Skeletal muscle satellite cell (primary cell): ENCODE data around the gene CMTM5.

Experiments used
- H3K27me3 ChIP-seq: 2 replicates; pipeline ENCODE4 v1.7.0; 2013; ENCODE audit warnings: low read length; ENCODE audit not compliant: control insufficient read depth, insufficient read depth
- H3K36me3 ChIP-seq: 2 replicates; pipeline ENCODE4 v1.7.0; 2013; ENCODE audit warnings: mild to moderate bottlenecking, control low read depth, low read length; ENCODE audit not compliant: insufficient read depth
- H3K4me1 ChIP-seq: 2 replicates; pipeline ENCODE4 v1.7.0; 2013; ENCODE audit warnings: low read length; ENCODE audit not compliant: control insufficient read depth, insufficient read depth
- H3K4me2 ChIP-seq: 2 replicates; pipeline ENCODE4 v1.7.0; 2013; ENCODE audit warnings: mild to moderate bottlenecking, low read length
- H3K4me3 ChIP-seq: 2 replicates; pipeline ENCODE4 v1.7.0; 2013; ENCODE audit warnings: low read length
- H3K9ac ChIP-seq: 2 replicates; pipeline ENCODE4 v1.7.0; 2013; ENCODE audit warnings: mild to moderate bottlenecking, low read depth, low read length, moderate library complexity
- H3K9me3 ChIP-seq: replicated peaks from 2 replicates; pipeline ENCODE4 v1.7.0; 2013; ENCODE audit warnings: mild to moderate bottlenecking, control low read depth, low read length

The CMTM5 gene

DNA sequence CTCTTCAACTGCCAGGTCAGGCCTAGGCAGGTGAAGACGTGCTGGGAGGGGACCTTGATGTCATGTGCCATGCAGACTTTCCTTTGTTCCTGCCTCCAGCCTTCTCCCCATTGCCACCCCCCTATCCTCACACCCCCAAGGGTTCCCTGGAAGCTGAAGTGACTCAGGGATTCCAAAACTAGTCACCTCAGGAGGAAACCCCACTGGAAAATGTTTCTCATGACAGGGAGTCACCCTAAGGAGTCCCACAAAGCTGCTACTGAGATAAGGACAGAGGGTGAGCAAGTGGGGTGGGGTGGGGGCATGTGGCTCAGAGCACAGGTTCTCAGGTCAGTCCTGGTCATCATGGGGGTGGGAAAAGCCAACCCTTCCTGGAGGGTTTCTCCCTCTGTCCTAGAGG is 6.6 kb upstream of the CMTM5 start:
- Histone ChIP-seq H3K4me2 (no peak overlapping the region), H3K9ac (no peak overlapping the region), H3K9me3 (no peaks in the 10 kb centered on the region), H3K27me3 (peaks cover 59% of the 10 kb centered on the region), H3K36me3 (no peaks in the 10 kb centered on the region), H3K4me3 (no peak overlapping the region), H3K4me1 (no peaks in the 10 kb centered on the region)

DNA sequence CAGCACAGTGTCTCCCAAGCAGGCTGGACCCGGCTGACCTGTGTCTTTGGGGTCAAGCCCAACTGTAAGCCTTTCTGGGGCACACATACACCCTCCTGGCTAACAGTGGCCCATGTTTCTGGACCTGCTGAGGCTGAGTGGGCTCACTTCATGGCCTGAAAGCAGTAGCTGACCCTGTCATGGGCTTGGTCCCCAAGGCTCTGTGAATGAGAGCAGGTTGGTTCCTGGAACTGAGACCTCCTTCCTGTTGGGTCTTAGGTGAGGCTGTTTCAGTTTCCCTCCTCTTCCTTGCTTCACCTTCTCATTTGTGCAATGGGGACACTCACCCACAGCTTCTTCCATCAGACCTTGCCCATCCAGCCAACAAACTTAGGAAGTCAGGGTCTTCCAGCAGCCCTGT is 5.0 kb upstream of the CMTM5 start:
- H3K4me2 ChIP-seq: no peak overlapping the region
- no peaks in the 10 kb centered on the region for H3K4me1 ChIP-seq
- H3K9ac ChIP-seq: no peak overlapping the region
- H3K36me3 ChIP-seq: no peaks in the 10 kb centered on the region
- H3K9me3 ChIP-seq: no peaks in the 10 kb centered on the region
- H3K27me3 ChIP-seq: peaks cover 52% of the 10 kb centered on the region
- no peak overlapping the region for H3K4me3 ChIP-seq

DNA sequence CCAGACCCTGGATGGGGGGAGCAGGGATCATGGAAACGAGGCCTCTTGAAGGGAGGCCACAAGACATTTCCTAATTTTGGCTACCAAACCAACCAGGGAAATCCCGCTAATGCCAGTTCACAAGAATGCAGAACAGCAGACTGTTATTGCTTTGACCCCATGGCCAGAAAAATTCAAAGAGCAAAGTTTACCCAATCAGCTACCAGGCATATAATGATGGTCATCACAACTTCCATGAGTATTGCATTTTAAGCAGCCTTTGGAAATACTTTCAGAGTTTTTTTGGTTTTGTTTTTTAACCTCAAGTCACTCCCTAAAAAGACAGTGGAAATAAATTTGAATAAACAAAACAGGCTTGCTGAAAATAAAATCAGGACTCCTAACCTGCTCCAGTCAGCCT is 4.3 kb upstream of the CMTM5 start, which contains the start of gene IL25:
Gene IL25, plus strand, starts transcription at position 301 of the 400 bp plus-strand sequence.
- peaks cover 52% of the 10 kb centered on the region for H3K27me3 ChIP-seq
- no peak within 1 kb of the TSS for H3K4me3 ChIP-seq
- H3K36me3 ChIP-seq: no peaks in the 10 kb centered on the region
- no peak within 1 kb of the TSS for H3K9ac ChIP-seq
- H3K4me2 ChIP-seq: no peak within 1 kb of the TSS
- no peaks in the 10 kb centered on the region for H3K4me1 ChIP-seq
- no peaks in the 10 kb centered on the region for H3K9me3 ChIP-seq

DNA sequence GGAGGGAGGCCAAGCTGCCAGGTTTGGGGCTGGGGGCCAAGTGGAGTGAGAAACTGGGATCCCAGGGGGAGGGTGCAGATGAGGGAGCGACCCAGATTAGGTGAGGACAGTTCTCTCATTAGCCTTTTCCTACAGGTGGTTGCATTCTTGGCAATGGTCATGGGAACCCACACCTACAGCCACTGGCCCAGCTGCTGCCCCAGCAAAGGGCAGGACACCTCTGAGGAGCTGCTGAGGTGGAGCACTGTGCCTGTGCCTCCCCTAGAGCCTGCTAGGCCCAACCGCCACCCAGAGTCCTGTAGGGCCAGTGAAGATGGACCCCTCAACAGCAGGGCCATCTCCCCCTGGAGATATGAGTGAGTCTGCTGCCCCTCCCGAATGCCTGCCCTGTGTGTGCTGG is 3.8 kb upstream of the CMTM5 start:
- Histone ChIP-seq H3K4me1 (no peaks in the 10 kb centered on the region), H3K4me3 (no peak overlapping the region), H3K27me3 (peaks cover 52% of the 10 kb centered on the region), H3K4me2 (no peak overlapping the region), H3K9ac (no peak overlapping the region), H3K9me3 (no peaks in the 10 kb centered on the region), H3K36me3 (no peaks in the 10 kb centered on the region)

DNA sequence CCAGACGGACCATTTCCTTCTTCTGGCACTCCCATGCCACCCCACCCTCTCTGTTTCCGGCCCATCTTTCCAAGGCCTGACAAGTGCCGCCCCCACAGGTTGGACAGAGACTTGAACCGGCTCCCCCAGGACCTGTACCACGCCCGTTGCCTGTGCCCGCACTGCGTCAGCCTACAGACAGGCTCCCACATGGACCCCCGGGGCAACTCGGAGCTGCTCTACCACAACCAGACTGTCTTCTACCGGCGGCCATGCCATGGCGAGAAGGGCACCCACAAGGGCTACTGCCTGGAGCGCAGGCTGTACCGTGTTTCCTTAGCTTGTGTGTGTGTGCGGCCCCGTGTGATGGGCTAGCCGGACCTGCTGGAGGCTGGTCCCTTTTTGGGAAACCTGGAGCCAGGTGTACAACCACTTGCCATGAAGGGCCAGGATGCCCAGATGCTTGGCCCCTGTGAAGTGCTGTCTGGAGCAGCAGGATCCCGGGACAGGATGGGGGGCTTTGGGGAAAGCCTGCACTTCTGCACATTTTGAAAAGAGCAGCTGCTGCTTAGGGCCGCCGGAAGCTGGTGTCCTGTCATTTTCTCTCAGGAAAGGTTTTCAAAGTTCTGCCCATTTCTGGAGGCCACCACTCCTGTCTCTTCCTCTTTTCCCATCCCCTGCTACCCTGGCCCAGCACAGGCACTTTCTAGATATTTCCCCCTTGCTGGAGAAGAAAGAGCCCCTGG is 1.2 kb upstream of the CMTM5 start:
- no peak overlapping the region for H3K4me2 ChIP-seq

DNA sequence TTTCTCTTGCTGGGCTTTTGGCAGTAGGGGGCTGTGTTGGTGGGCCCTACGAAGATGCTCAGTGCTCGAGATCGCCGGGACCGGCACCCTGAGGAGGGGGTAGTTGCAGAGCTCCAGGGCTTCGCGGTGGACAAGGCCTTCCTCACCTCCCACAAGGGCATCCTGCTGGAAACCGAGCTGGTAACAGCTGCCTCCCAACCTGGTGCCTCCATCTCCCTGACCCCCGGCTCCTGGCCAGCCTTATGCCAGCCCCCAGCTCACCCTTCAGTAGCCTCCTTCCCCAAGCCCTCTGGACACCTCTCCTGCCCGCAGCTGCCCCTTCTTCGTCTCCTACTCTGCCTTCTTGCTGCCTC is 328 bp downstream of the CMTM5 start:
- Histone ChIP-seq H3K4me2 (no peak overlapping the region), H3K4me1 (no peaks in the 10 kb centered on the region), H3K9me3 (no peaks in the 10 kb centered on the region), H3K36me3 (no peaks in the 10 kb centered on the region), H3K4me3 (no peak overlapping the region), H3K27me3 (peaks cover 51% of the 10 kb centered on the region), H3K9ac (no peak overlapping the region)

More for the DNA sequence above, 1.2 kb upstream of the CMTM5 start:
- Histone ChIP-seq H3K4me3 (no peak overlapping the region), H3K9me3 (no peaks in the 10 kb centered on the region), H3K4me1 (no peaks in the 10 kb centered on the region), H3K27me3 (peaks cover 50% of the 10 kb centered on the region), H3K36me3 (no peaks in the 10 kb centered on the region), H3K9ac (no peak overlapping the region)

DNA sequence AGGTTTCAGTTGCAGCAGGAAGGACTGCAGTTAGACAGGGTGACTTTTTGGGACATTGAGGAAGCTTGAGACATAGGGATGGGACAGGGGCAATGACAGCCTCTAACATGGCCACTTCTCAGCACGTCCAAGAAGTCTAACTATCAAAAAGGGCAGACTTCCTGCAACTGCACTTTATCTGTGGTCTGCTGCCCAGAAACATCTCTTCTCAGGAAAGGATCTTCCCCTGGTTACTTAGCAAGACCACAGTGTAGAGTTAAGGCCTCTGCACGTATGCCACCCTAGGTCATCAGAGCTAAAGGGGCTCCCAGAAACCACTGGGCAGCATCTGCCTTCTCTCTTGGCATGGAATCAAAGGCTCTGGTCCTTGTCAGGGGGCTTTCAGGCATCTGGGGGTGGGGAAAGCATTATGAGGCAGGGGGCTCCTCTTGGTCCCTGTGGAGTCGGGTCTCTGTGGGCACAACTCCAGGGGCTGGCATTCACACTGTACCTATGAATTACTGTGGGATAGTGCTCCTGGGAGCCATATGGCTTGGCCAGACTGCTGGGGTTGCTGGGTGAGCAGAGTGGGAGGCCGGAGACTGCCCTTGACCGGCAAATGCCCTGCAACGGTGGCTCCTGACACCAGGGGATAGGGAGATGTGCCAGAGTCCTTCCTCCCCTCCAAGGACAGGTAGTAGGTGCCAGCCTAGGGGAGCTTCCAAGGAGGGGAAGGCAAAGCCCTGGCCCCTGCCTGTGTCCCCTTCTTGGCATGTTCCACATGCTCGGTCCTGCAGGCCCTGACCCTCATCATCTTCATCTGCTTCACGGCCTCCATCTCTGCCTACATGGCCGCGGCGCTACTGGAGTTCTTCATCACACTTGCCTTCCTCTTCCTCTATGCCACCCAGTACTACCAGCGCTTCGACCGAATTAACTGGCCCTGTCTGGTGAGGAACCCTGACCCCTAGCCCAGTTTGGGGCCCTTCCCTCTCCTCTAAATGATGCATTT is 1.0 kb downstream of the CMTM5 start:
- H3K9me3 ChIP-seq: no peaks in the 10 kb centered on the region
- peaks cover 58% of the 10 kb centered on the region for H3K27me3 ChIP-seq
- no peak overlapping the region for H3K4me2 ChIP-seq
- H3K9ac ChIP-seq: no peak overlapping the region
- no peak overlapping the region for H3K4me3 ChIP-seq
- no peaks in the 10 kb centered on the region for H3K36me3 ChIP-seq
- no peaks in the 10 kb centered on the region for H3K4me1 ChIP-seq

DNA sequence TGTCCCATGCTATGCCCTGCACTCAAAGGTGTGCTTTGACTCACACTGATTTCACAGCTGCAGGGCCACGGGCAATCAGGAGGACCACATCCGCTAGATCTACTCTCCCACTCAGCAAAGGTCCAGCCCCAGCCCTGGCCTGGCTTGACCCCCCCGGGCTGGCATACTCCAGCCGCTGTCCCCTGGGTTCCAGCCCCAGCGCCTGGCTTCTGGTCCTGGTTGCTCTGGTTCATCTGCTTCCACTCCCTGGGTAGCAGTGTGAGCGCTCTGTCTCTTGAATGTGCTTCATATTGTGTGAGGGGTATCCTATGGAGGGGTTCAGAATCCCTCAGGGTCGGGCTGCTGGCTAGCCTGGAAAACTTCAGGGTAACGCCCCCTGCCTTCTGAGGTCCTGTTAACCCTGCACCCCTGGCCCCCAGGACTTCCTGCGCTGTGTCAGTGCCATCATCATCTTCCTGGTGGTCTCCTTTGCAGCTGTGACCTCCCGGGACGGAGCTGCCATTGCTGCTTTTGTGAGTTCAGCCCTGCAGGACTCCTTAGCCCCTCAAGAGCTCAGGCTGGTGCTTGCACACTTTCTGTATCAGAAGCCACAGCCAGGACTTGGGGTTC is 1.9 kb downstream of the CMTM5 start:
- no peak overlapping the region for H3K9ac ChIP-seq
- H3K27me3 ChIP-seq: peaks cover 58% of the 10 kb centered on the region

DNA sequence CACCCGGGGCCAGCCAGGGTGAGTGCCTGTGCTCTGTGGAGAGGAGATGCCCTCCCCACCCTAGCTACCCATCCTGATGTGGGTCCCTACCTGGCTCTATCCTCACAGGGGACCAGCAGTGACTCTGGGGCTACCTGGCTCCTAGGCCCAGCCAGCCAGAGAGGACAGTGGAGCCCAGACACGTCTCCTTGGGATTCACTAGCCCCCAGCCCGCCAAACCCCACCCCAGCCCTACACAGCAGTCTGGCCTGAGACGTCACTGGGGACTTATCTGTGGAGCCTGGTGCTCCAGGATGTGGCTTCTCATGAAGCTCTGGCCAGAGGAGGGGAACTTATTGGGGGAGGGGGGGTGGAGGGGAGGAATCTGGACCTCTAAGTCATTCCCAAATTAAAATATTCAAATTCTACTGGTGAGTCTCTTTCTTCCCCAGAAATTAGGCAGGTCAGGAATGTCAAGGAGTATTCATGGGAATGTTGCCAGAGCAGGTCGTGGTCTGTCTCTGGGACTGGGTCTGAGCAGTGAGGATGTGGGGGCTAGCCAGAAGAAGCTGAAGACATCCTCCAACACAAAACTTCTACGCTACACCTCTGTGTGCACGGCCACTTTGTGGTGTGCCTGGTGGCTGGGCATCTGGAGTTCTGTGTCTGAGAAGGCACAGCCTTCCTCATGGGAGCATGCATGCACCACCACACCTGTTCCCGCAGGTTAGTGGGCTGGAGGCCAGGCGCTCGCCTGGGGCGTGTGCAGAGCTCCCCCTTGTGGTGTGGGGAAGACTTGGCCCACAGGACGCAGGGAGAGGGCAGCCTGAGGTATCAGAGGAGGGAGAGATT is 2.7 kb downstream of the CMTM5 start:
- Histone ChIP-seq H3K27me3 (peaks cover 58% of the 10 kb centered on the region), H3K4me3 (no peak overlapping the region), H3K9me3 (no peaks in the 10 kb centered on the region), H3K9ac (no peak overlapping the region), H3K36me3 (no peaks in the 10 kb centered on the region), H3K4me1 (no peaks in the 10 kb centered on the region), H3K4me2 (no peak overlapping the region)

More for the DNA sequence above, 1.9 kb downstream of the CMTM5 start:
- Histone ChIP-seq H3K4me3 (no peak overlapping the region), H3K36me3 (no peaks in the 10 kb centered on the region), H3K4me2 (no peak overlapping the region), H3K4me1 (no peaks in the 10 kb centered on the region), H3K9me3 (no peaks in the 10 kb centered on the region)

DNA sequence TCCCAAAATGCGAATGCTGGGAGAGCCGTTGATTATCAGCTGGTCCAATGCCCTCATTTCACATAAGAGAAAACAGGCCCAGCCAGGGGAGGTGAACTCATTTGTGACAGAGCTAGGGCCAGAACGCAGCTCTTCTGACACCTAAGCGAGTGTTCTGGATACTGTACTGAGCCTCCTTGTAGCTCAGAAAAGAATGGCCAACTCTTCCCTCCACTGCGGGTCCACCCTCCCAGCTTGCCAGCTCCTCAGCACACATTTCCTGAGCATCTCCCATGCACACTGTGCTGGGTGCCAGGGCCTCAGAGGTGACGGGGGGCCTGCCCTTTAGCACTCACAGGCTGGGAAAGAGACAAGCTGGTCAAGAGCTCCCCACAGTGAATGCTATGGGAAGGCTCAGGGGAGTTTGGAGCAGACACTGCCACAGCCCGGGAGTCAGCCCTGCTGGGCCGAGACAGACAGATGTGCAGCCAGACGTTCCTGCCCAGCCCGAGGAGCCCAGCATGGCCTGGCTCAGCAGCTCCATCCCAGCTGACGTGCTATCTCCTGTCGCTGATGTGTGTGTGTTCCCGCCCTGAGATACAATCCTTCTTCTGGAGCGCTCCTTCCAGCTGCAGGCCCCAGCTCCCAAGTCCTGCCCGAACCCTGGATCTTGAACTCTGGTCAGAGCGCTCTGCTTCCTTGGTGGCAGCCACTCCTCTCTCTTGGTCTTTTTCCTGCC is 3.5 kb downstream of the CMTM5 start:
- H3K4me2 ChIP-seq: no peak overlapping the region
- no peaks in the 10 kb centered on the region for H3K9me3 ChIP-seq
- H3K36me3 ChIP-seq: no peaks in the 10 kb centered on the region
- no peaks in the 10 kb centered on the region for H3K4me1 ChIP-seq
- peaks cover 58% of the 10 kb centered on the region for H3K27me3 ChIP-seq
- no peak overlapping the region for H3K9ac ChIP-seq
- no peak overlapping the region for H3K4me3 ChIP-seq
